Measurements from ENCODE around the gene LAG3.

The LAG3 gene

GRCh38 chr12:6764011-6764828 lies 8.1 kb upstream of the LAG3 start:
- TF ChIP-seq CTCF (conservative IDR thresholded peaks at IDR 0.05; ENCODE audit: low read length) = no peak
- peak; percentile 99 for DNase-seq (ENCODE audit: low read depth)
- peak overlapping the region; percentile 44 for H3K4me3 ChIP-seq (ENCODE audit: low read length)

- no peak for DNase-seq (ENCODE audit: low read depth)
- no peak for TF ChIP-seq CTCF (conservative IDR thresholded peaks at IDR 0.05; ENCODE audit: low read length)
- H3K4me3 ChIP-seq (ENCODE audit: low read length) = peak overlapping the region; percentile 87
Observed at GRCh38 chr12:6765048-6765633, 7.2 kb upstream of the LAG3 start.

DNA sequence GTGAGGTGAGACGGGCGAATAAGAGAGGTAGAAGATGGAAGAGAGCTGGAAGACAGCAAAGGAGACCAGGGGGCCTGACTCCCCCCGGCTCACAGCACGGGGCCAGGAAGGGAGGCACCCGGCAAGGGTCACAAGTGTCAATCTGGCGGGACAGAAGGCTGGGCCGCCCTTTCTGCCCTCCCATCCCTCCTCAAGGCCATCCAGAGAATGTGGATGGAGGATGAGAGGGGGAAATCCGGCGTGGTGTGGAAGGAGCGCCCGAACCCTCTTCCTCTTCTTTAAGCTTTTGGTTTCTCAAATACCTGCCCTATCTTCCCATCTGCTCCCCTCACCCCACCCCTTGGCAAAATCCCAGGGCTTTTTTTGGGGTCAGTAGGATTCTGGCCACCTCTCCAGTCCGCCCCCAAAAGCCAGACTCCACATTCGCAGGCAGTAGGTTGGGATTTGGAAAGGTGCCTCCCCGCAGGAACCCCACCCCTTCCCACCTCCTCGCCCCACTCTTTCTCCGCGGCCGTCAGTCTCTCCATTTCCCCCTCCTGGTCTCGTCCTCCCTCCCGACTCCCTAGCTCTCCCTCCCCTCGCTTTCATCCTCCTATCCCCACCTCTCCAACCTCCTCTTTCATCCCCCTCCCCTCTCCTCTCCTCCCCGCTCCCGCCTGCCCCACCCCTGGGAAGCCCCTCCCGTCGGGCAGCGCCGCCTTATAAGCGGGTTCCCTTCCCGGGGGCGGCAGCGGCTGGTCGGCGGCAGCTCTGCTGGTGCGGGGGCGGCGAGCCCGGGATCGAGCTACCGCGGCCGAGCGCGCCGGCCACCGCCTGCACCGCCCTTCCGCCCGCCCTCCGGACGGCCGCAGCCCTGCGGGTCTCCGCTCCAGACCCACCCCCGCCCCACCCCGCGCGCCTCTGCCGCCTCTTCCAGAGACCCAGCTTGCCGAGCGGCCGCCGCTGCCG lies 6.4 kb upstream of the LAG3 start, which contains the start of gene PTMS:
Gene PTMS, plus strand, starts transcription at position 730 of the 948 bp plus-strand sequence. CDS start 343 bp downstream, outside the sequence.
- peak; percentile 91 for DNase-seq (ENCODE audit: low read depth)
- no peak for TF ChIP-seq CTCF (conservative IDR thresholded peaks at IDR 0.05; ENCODE audit: low read length)
- peak within 1 kb of the TSS; percentile 87 for H3K4me3 ChIP-seq (ENCODE audit: low read length)

DNA sequence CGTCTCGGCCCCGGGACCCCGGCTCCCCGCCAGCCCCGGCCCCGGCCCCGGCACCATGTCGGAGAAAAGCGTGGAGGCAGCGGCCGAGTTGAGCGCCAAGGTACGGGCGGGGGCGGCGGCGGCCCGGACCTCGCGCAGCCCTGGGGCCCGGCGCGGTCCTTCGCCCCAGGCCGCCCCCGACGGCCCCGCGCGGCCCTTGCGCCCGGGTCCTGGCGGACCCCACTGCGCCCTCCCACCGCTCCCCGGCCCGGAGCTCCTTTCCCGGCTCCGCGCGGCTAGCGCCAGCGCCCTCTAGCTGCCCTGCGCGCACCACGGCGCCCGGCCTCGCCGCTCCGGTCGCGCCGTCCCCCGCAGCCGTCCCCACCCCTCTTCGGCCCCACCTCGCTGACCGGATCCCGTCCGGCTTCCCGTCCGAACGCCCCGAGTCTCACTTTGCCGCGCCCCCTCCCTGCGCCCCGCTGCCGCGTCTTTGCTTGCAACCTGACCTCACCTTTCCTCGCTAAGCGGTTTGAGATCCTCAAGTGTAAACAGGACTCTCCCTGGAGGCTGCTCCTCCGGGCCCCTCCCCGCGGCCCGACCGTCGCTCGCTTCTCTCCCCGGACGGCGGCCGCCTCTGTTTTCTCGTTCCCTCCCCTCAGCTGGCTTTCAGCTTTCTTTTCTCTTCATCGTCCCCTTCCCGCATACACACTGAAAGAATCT lies 5.5 kb upstream of the LAG3 start:
- peak; percentile 41 for TF ChIP-seq CTCF (conservative IDR thresholded peaks at IDR 0.05; ENCODE audit: low read length)
- peak; percentile 60 for DNase-seq (ENCODE audit: low read depth)
- peak overlapping the region; percentile 87 for H3K4me3 ChIP-seq (ENCODE audit: low read length)

GRCh38 chr12:6767353-6768319 lies 4.7 kb upstream of the LAG3 start:
- peak overlapping the region; percentile 87 for H3K4me3 ChIP-seq (ENCODE audit: low read length)
- TF ChIP-seq CTCF (conservative IDR thresholded peaks at IDR 0.05; ENCODE audit: low read length) = no peak
- peak; percentile 34 for DNase-seq (ENCODE audit: low read depth)
